ENCODE measurements around the gene ANKRD13B. TPM values are rescaled to one million over a fixed set of nuclear protein-coding genes. Genes with fewer than 3 reads are reported as not detected.

ANKRD13B gene
- total RNA-seq, 4 donors from 2014 or later = 2.9 to 8.6 (median 5.6) TPM

GRCh38 chr17:29640981-29641642 lies 48.2 kb downstream of the ANKRD13B start:
- intact Hi-C loops (cut with DNase I; ENCODE audit: low total_unique reads) = no loop called here
- H3K27ac ChIP-seq = peak overlapping the region in 1 of 4 donors; percentile 63

GRCh38 chr17:29642171-29642611 lies 49.3 kb downstream of the ANKRD13B start:
- H3K27ac ChIP-seq = peak overlapping the region in 2 of 4 donors; percentile 68 to 71
- no peak for DNase-seq
- H3K36me3 ChIP-seq = peaks cover 0 to 5% (median 0%) of the 10 kb centered on the region in 4 donors
- intact Hi-C loops (cut with DNase I; ENCODE audit: low total_unique reads) = no loop called here
- no peak for TF ChIP-seq CTCF (IDR thresholded peaks at IDR 0.05)
- TF ChIP-seq POLR2A (IDR thresholded peaks at IDR 0.05) = no peak
- no peak for TF ChIP-seq POLR2AphosphoS5 (IDR thresholded peaks at IDR 0.05)
- TF ChIP-seq EP300 (IDR thresholded peaks at IDR 0.05; ENCODE audit: low read depth) = no peak
- H3K27me3 ChIP-seq = no peaks in the 10 kb centered on the region
- in situ Hi-C loops (cut with MboI; ENCODE audit: low pct_ligation_motif_present in 1 of 4, low pct_unique_long_range_greater_than_20kb in 1 of 4, low sequenced_read_pairs in 3 of 4) = loop anchor here in 3 of 4 donors (10.0 to 25.0 kb wide), 3 partner anchors 143 to 295 kb away; partner anchors contain the start of genes EFCAB5 (in 1 of the 3) and SSH2 (in 1 of the 3)
- H3K4me3 ChIP-seq = no peak overlapping the region
- no peaks in the 10 kb centered on the region for H3K9me3 ChIP-seq
- peaks cover 4 to 46% (median 17%) of the 10 kb centered on the region in 4 donors for H3K4me1 ChIP-seq
- WGBS, 2 donors (ENCODE audit: low coverage in 1 of 2) = 48 to 76% methylated on average over 2 of the region's 2 CpGs

More at GRCh38 chr17:29640981-29641642, 48.2 kb downstream of the ANKRD13B start:
- WGBS, 2 donors (ENCODE audit: low coverage in 1 of 2) = 91% methylated on average over 6 to 7 of the region's 7 CpGs
- H3K4me1 ChIP-seq = peaks cover 4 to 45% (median 16%) of the 10 kb centered on the region in 4 donors
- in situ Hi-C loops (cut with MboI; ENCODE audit: low pct_ligation_motif_present in 1 of 4, low pct_unique_long_range_greater_than_20kb in 1 of 4, low sequenced_read_pairs in 3 of 4) = loop anchor here in 3 of 4 donors (10.0 to 25.0 kb wide), 3 partner anchors 144 to 296 kb away; partner anchors contain the start of genes EFCAB5 (in 1 of the 3) and SSH2 (in 1 of the 3)
- H3K9me3 ChIP-seq = no peaks in the 10 kb centered on the region
- TF ChIP-seq EP300 (IDR thresholded peaks at IDR 0.05; ENCODE audit: low read depth) (no peak), CTCF (IDR thresholded peaks at IDR 0.05) (no peak), POLR2A (IDR thresholded peaks at IDR 0.05) (no peak), POLR2AphosphoS5 (IDR thresholded peaks at IDR 0.05) (no peak)
- H3K36me3 ChIP-seq = peaks cover 0 to 7% (median 0%) of the 10 kb centered on the region in 4 donors
- H3K4me3 ChIP-seq = no peak overlapping the region
- H3K27me3 ChIP-seq = no peaks in the 10 kb centered on the region
- DNase-seq = no peak

GRCh38 chr17:29643817-29644160 lies 50.9 kb downstream of the ANKRD13B start:
- 86 to 95% methylated on average over 1 of the region's 1 CpG for WGBS, 2 donors (ENCODE audit: low coverage in 1 of 2)
- H3K9me3 ChIP-seq = no peaks in the 10 kb centered on the region
- no peak for DNase-seq
- H3K27me3 ChIP-seq = no peaks in the 10 kb centered on the region
- H3K36me3 ChIP-seq = peaks cover 0 to 5% (median 0%) of the 10 kb centered on the region in 4 donors
- intact Hi-C loops (cut with DNase I; ENCODE audit: low total_unique reads) (no loop called here), in situ Hi-C loops (cut with MboI; ENCODE audit: low pct_ligation_motif_present in 1 of 4, low pct_unique_long_range_greater_than_20kb in 1 of 4, low sequenced_read_pairs in 3 of 4) (loop anchor here in 3 of 4 donors (10.0 to 25.0 kb wide), 3 partner anchors 141 to 294 kb away; partner anchors contain the start of genes EFCAB5 (in 1 of the 3) and SSH2 (in 1 of the 3))
- no peak overlapping the region for H3K4me3 ChIP-seq
- H3K27ac ChIP-seq = peak overlapping the region; percentile 68 to 77 (median 70)
- H3K4me1 ChIP-seq = peaks cover 4 to 46% (median 17%) of the 10 kb centered on the region in 4 donors
- TF ChIP-seq POLR2A (IDR thresholded peaks at IDR 0.05) = no peak
- no peak for TF ChIP-seq CTCF (IDR thresholded peaks at IDR 0.05)
- TF ChIP-seq EP300 (IDR thresholded peaks at IDR 0.05; ENCODE audit: low read depth) = no peak
- TF ChIP-seq POLR2AphosphoS5 (IDR thresholded peaks at IDR 0.05) = no peak

- no peaks in the 10 kb centered on the region for H3K27me3 ChIP-seq
- 48 to 62% methylated on average over 2 to 5 of the region's 5 CpGs for WGBS, 2 donors (ENCODE audit: low coverage in 1 of 2)
Observed at GRCh38 chr17:29645515-29646051, 52.7 kb downstream of the ANKRD13B start.

More at GRCh38 chr17:29645515-29646051, 52.7 kb downstream of the ANKRD13B start:
- no peaks in the 10 kb centered on the region for H3K9me3 ChIP-seq
- intact Hi-C loops (cut with DNase I; ENCODE audit: low total_unique reads) (no loop called here), in situ Hi-C loops (cut with MboI; ENCODE audit: low pct_ligation_motif_present in 1 of 4, low pct_unique_long_range_greater_than_20kb in 1 of 4, low sequenced_read_pairs in 3 of 4) (loop anchor here in 3 of 4 donors (10.0 to 25.0 kb wide), 3 partner anchors 139 to 292 kb away; partner anchors contain the start of genes EFCAB5 (in 1 of the 3) and SSH2 (in 1 of the 3))
- peak; percentile 41 for DNase-seq
- TF ChIP-seq POLR2AphosphoS5 (IDR thresholded peaks at IDR 0.05) (peak; percentile 13 to 47 (median 25)), EP300 (IDR thresholded peaks at IDR 0.05; ENCODE audit: low read depth) (no peak)
- H3K27ac ChIP-seq = peak overlapping the region; percentile 68 to 77 (median 70)
- peaks cover 0 to 30% (median 6%) of the 10 kb centered on the region in 4 donors for H3K4me1 ChIP-seq
- H3K4me3 ChIP-seq = no peak overlapping the region
- peaks cover 0 to 10% (median 0%) of the 10 kb centered on the region in 4 donors for H3K36me3 ChIP-seq

All from transverse colon (tissue), 4 donors.